Trophoblast cell (in vitro differentiated cells and primary cell): Measurements from ENCODE around the gene RPTOR.

Source experiments
- DNase-seq, 2 donors: peaks; one replicate each; pipeline ENCODE4 v3.0.0-alpha.2; 2016
- H2AFZ ChIP-seq: 2 replicates; pipeline ENCODE4 v1.6.1; 2013; ENCODE audit warnings: low read length, moderate library complexity, mild to moderate bottlenecking; ENCODE audit not compliant: insufficient read depth, poor library complexity
- H2AK5ac ChIP-seq: 2 replicates; pipeline ENCODE4 v1.6.1; 2013; ENCODE audit warnings: mild to moderate bottlenecking, low read length
- H2BK120ac ChIP-seq: 2 replicates; pipeline ENCODE4 v1.6.1; 2013; ENCODE audit warnings: low read length, mild to moderate bottlenecking, moderate library complexity; ENCODE audit not compliant: insufficient read depth, poor library complexity
- H2BK12ac ChIP-seq: 2 replicates; pipeline ENCODE4 v1.6.1; 2013; ENCODE audit warnings: mild to moderate bottlenecking, low read length, moderate library complexity
- H2BK5ac ChIP-seq: 2 replicates; pipeline ENCODE4 v1.6.1; 2013; ENCODE audit warnings: low read length, low read depth, moderate library complexity, mild to moderate bottlenecking; ENCODE audit not compliant: poor library complexity
- H3K14ac ChIP-seq: 2 replicates; pipeline ENCODE4 v1.6.1; 2013; ENCODE audit warnings: mild to moderate bottlenecking, low read length
- H3K18ac ChIP-seq: 2 replicates; pipeline ENCODE4 v1.6.1; 2013; ENCODE audit warnings: mild to moderate bottlenecking, low read length
- H3K23ac ChIP-seq: 2 replicates; pipeline ENCODE4 v1.6.1; 2013; ENCODE audit warnings: low read length
- H3K27ac ChIP-seq: 2 replicates; pipeline ENCODE4 v1.5.1; 2013; ENCODE audit warnings: low read depth, mild to moderate bottlenecking, inconsistent platforms, low read length, moderate library complexity
- H3K27me3 ChIP-seq: 2 replicates; pipeline ENCODE4 v1.6.1; 2013; ENCODE audit warnings: inconsistent platforms, mild to moderate bottlenecking, low read length, moderate library complexity; ENCODE audit not compliant: insufficient read depth
- H3K36me3 ChIP-seq, 2 experiments: 1 replicate in 1 of 2; 2 replicates in 1 of 2; pipeline ENCODE4 v1.6.1; 2013; ENCODE audit warnings: low read length in 2 of 2, mild to moderate bottlenecking in 2 of 2, moderate library complexity in 1 of 2; ENCODE audit not compliant: insufficient read depth in 2 of 2, control insufficient read depth in 1 of 2
- H3K4ac ChIP-seq: 2 replicates; pipeline ENCODE4 v1.6.1; 2013; ENCODE audit warnings: low read depth, mild to moderate bottlenecking, low read length, moderate library complexity
- H3K4me1 ChIP-seq, 2 experiments: 1 replicate in 1 of 2; 2 replicates in 1 of 2; pipeline ENCODE4 v1.6.1; 2013; ENCODE audit warnings: low read length in 2 of 2, mild to moderate bottlenecking in 2 of 2, moderate library complexity in 1 of 2; ENCODE audit not compliant: insufficient read depth in 2 of 2, control insufficient read depth in 1 of 2
- H3K4me2 ChIP-seq: 2 replicates; pipeline ENCODE4 v1.6.1; 2013; ENCODE audit warnings: inconsistent platforms, mild to moderate bottlenecking, low read length, moderate library complexity
- H3K4me3 ChIP-seq: 2 replicates; pipeline ENCODE4 v1.5.1; 2013; ENCODE audit warnings: mild to moderate bottlenecking, low read depth, low read length, inconsistent platforms
- H3K79me1 ChIP-seq: one replicate; pipeline ENCODE4 v1.6.1; 2013; ENCODE audit warnings: low read length
- H3K79me2 ChIP-seq: 2 replicates; pipeline ENCODE4 v1.6.1; 2013; ENCODE audit warnings: low read length, mild to moderate bottlenecking; ENCODE audit not compliant: control insufficient read depth, insufficient read depth, poor library complexity
- H3K9ac ChIP-seq: 2 replicates; pipeline ENCODE4 v1.6.1; 2013; ENCODE audit warnings: mild to moderate bottlenecking, low read length
- H3K9me3 ChIP-seq: 2 replicates; pipeline ENCODE4 v1.6.1; 2013; ENCODE audit warnings: low read depth, mild to moderate bottlenecking, control low read depth, inconsistent platforms, low read length; ENCODE audit not compliant: insufficient read depth
- H4K12ac ChIP-seq: 2 replicates; pipeline ENCODE4 v1.6.1; 2013; ENCODE audit warnings: low read depth, mild to moderate bottlenecking, low read length, moderate library complexity
- H4K8ac ChIP-seq: 2 replicates; pipeline ENCODE4 v1.6.1; 2013; ENCODE audit warnings: low read depth, mild to moderate bottlenecking, low read length, moderate library complexity
- H4K91ac ChIP-seq: one replicate; pipeline ENCODE4 v1.6.1; 2013; ENCODE audit warnings: low read depth, mild to moderate bottlenecking, low read length, moderate library complexity
- WGBS: extraction: QIAGEN DNeasy Blood & Tissue Kit; methylation state at CpG from one replicate; pipeline ENCODE4 v1.1.7; 2013; ENCODE audit warnings: missing lambda C conversion rate; ENCODE audit not compliant: insufficient read length, insufficient coverage; ENCODE audit errors: extremely low coverage; 5-methylcytosine and 5-hydroxymethylcytosine counted together

RPTOR gene

DNA sequence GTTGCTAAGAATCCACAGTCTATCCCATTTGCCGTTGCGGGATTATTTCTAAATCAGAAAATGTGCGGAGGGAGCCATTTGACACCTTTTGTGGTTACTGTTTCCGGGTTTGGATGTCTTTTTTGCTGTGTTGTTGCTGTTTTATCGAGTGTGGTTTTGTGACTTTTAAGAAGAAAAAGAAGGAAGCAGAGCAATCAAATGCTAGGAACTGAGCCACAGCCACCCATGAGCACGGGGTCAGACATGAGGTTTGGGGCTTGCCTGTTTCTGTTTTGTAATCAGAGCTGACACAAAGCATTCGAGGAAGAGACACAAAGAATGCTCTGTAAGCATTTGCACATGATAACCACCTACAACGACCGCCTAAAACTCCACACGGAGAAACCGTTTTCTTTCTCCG, 393.9 kb downstream of the RPTOR start:
- H3K14ac ChIP-seq = no peak overlapping the region
- no peak overlapping the region for H2BK5ac ChIP-seq
- H3K27ac ChIP-seq = no peak overlapping the region
- H2AK5ac ChIP-seq = no peak overlapping the region
- no peak for DNase-seq
- no peak overlapping the region for H3K18ac ChIP-seq
- no peak overlapping the region for H4K12ac ChIP-seq
- H3K4me3 ChIP-seq = no peak overlapping the region
- WGBS = no CpG with 5 or more reads among the region's 12 CpGs
- H3K4me1 ChIP-seq = no peaks in the 10 kb centered on the region
- H4K91ac ChIP-seq = no peak overlapping the region
- no peak overlapping the region for H4K8ac ChIP-seq
- H3K36me3 ChIP-seq = peaks cover 0 to 12% of the 10 kb centered on the region in 2 experiments
- no peak overlapping the region for H2BK120ac ChIP-seq
- H3K79me2 ChIP-seq = no peaks in the 10 kb centered on the region
- no peak overlapping the region for H3K4ac ChIP-seq
- H3K23ac ChIP-seq = no peak overlapping the region
- H2BK12ac ChIP-seq = no peak overlapping the region
- H3K9me3 ChIP-seq = peaks cover 4% of the 10 kb centered on the region
- H3K4me2 ChIP-seq = no peak overlapping the region
- H2AFZ ChIP-seq = no peak overlapping the region
- H3K27me3 ChIP-seq = no peaks in the 10 kb centered on the region
- H3K9ac ChIP-seq = no peak overlapping the region
- no peaks in the 10 kb centered on the region for H3K79me1 ChIP-seq

DNA sequence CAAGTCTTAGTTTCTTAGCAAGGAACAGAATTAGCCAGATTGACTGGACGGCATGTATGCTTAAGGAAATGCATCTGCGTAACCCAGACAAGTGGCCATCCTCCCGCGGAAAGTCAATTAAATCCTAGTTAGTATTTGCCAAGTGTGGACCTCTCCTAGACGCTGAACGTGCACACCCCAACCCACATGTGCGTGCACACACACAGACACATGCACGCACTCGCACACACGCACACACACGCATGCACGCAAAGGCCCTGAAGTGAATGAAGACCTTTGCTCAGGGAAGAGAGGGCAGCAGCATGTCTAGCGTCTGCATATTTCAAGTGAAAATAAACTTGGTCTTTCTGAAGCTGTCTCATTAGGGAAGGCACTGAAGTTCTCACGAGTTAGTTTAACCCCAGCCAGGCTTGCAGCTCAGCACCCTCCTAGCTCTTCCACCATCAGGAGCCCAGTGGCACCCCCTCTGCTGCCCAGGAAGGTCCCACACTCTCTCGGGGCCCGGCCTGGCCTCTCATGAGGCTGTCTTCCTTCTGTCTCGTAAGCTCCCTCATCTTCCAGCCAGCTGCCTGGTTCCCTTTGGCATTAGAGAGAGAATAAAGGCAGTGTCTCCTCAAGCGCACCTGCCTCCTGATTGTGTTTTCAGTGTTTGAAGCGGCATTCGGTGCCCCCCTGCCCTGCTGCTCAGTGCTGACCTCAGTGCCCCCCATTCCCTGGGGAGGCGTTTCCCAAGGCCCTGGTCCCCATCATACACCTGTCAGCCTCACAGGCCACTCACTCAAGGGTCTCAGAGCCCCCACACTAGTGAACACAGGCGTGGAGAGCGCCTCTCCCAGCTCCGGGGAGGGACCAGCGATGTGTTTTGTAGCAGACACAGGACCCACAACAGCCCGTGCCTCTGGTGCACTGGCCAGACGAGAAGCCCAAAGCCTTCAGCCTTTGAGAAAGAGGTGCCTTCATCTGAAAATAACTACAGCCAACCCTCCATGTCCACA, 394.8 kb downstream of the RPTOR start:
- WGBS = no CpG with 5 or more reads among the region's 27 CpGs
- H3K79me2 ChIP-seq = no peaks in the 10 kb centered on the region
- H3K27ac ChIP-seq = no peak overlapping the region
- H3K18ac ChIP-seq = no peak overlapping the region
- H4K12ac ChIP-seq = no peak overlapping the region
- no peaks in the 10 kb centered on the region for H3K4me1 ChIP-seq
- no peak overlapping the region for H2AFZ ChIP-seq
- no peak overlapping the region for H3K4me3 ChIP-seq
- no peak overlapping the region for H2BK120ac ChIP-seq
- no peak overlapping the region for H3K14ac ChIP-seq
- no peak overlapping the region for H2BK12ac ChIP-seq
- no peak overlapping the region for H3K9ac ChIP-seq
- H3K9me3 ChIP-seq = peaks cover 4% of the 10 kb centered on the region
- peaks cover 0 to 12% of the 10 kb centered on the region in 2 experiments for H3K36me3 ChIP-seq
- no peak overlapping the region for H3K4me2 ChIP-seq
- H4K91ac ChIP-seq = no peak overlapping the region
- no peaks in the 10 kb centered on the region for H3K79me1 ChIP-seq
- no peak for DNase-seq
- H4K8ac ChIP-seq = no peak overlapping the region
- no peak overlapping the region for H3K4ac ChIP-seq
- no peak overlapping the region for H2AK5ac ChIP-seq
- H2BK5ac ChIP-seq = no peak overlapping the region
- no peaks in the 10 kb centered on the region for H3K27me3 ChIP-seq
- H3K23ac ChIP-seq = no peak overlapping the region

DNA sequence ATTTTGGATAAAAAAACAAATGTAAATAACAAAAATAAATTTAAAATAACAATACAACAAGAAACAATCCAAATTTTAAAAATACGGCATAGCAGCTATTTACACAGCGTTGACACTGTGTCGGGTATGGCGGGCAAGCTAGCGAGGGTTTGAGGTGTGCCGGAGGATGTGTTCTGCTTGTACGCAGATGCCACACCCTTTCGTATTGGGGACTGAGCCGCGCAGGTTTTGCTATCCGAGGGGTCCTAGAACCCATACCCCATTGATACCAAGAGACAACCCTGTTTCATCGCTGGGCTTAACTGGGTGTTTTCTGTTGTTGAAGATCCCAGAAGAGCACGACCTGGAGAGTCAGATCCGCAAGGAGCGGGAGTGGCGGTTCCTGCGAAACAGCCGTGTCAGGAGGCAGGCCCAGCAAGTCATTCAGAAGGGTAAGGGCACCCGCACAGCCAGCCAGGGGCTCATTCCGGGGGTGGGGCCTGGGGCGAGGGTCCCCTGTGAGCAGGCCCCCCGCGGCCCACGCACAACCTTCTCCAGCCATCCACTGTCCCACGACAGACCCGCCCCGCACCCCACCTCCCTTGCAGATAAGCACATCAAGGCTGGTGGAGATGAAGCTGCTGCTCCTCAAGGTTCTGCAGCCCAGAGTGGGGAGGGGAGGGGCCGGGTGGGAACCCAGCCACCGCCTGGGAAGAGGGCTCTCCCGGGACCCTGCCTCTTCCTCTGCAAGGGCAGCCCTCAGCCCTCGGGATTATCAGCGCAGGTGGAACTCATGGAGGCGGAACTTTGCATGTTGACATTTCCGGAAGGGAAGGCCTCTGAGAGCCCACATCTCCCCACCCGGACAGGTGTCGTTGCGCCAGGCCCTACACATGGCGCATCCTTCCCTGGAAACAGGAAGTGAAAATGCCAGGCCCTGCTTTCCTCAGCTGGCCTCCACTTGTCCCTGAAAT, 395.8 kb downstream of the RPTOR start:
- WGBS = no CpG with 5 or more reads among the region's 38 CpGs
- H2AFZ ChIP-seq = no peak overlapping the region
- H3K4me1 ChIP-seq = no peaks in the 10 kb centered on the region
- H4K91ac ChIP-seq = no peak overlapping the region
- no peak overlapping the region for H2BK12ac ChIP-seq
- peaks cover 4% of the 10 kb centered on the region for H3K9me3 ChIP-seq
- no peak overlapping the region for H3K4ac ChIP-seq
- peaks cover 0 to 12% of the 10 kb centered on the region in 2 experiments for H3K36me3 ChIP-seq
- no peaks in the 10 kb centered on the region for H3K27me3 ChIP-seq
- no peak overlapping the region for H3K23ac ChIP-seq
- H3K4me2 ChIP-seq = no peak overlapping the region
- no peak overlapping the region for H2BK5ac ChIP-seq
- DNase-seq = no peak
- no peak overlapping the region for H3K27ac ChIP-seq
- H3K79me1 ChIP-seq = no peaks in the 10 kb centered on the region
- no peak overlapping the region for H4K8ac ChIP-seq
- no peaks in the 10 kb centered on the region for H3K79me2 ChIP-seq
- no peak overlapping the region for H2AK5ac ChIP-seq
- H3K9ac ChIP-seq = no peak overlapping the region
- H4K12ac ChIP-seq = no peak overlapping the region
- no peak overlapping the region for H3K14ac ChIP-seq
- no peak overlapping the region for H3K18ac ChIP-seq
- no peak overlapping the region for H2BK120ac ChIP-seq
- H3K4me3 ChIP-seq = no peak overlapping the region

DNA sequence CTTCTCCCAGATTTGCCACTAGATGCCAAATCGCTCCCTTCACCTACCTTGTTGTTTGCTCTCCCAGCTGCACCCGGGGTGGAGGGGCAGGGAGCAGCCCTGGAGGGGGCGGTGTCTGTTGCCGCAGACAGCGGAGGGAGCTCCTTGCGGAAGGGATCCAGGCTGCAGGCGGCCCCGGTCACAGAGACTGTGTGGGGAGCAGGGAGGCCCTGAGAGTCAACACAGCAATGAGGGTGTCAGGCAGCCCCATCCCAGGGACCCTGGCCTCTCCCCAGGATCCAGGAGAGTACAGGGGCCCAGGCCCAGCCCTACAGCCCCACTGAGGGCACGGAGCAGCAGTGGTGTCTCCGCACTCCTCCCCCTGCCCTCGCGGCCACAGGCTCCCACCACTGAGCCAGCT, 396.5 kb downstream of the RPTOR start:
- Histone ChIP-seq H3K4me2 (no peak overlapping the region), H3K27me3 (no peaks in the 10 kb centered on the region), H2BK120ac (no peak overlapping the region), H2AK5ac (no peak overlapping the region), H3K9me3 (peaks cover 4% of the 10 kb centered on the region), H3K14ac (no peak overlapping the region), H3K23ac (no peak overlapping the region), H3K36me3 (peaks cover 0 to 14% of the 10 kb centered on the region in 2 experiments), H3K27ac (no peak overlapping the region), H3K79me1 (no peaks in the 10 kb centered on the region), H3K18ac (no peak overlapping the region), H4K12ac (no peak overlapping the region), H3K9ac (no peak overlapping the region), H4K8ac (no peak overlapping the region), H3K4ac (no peak overlapping the region), H3K4me1 (no peaks in the 10 kb centered on the region), H3K4me3 (no peak overlapping the region), H2BK12ac (no peak overlapping the region), H2BK5ac (no peak overlapping the region), H3K79me2 (no peaks in the 10 kb centered on the region), H2AFZ (no peak overlapping the region), H4K91ac (no peak overlapping the region)
- WGBS = no CpG with 5 or more reads among the region's 12 CpGs
- no peak for DNase-seq
